Measurements from ENCODE around the gene CPLX1. TPM values are rescaled to one million over a fixed set of nuclear protein-coding genes. Genes with fewer than 3 reads are reported as not detected.
A peak's percentile ranks its signal among the peaks of the same experiment; 100 is the strongest.

Gene CPLX1
- total RNA-seq, 1 donor from 2014 or later: 4.8 TPM

- Histone ChIP-seq H3K36me3 (no peaks in the 10 kb centered on the region), H3K4me3 (no peak overlapping the region), H3K9me3 (replicated peaks) (peaks cover 14% of the 10 kb centered on the region), H3K27ac (replicated peaks) (no peak overlapping the region), H3K4me1 (peaks cover 56% of the 10 kb centered on the region), H3K27me3 (ENCODE audit: low read depth) (peaks cover 45% of the 10 kb centered on the region)
- TF ChIP-seq CTCF (IDR thresholded peaks at IDR 0.05; ENCODE audit: borderline replicate concordance): no peak
- intact Hi-C loops (cut with micrococcal nuclease): no loop called here
- DNase-seq: no peak
Measured at GRCh38 chr4:832108-832507, 6.2 kb upstream of the CPLX1 start.

GRCh38 chr4:831483-831805 lies 5.5 kb upstream of the CPLX1 start:
- Histone ChIP-seq H3K4me3 (peak overlapping the region; percentile 51), H3K9me3 (replicated peaks) (peaks cover 7% of the 10 kb centered on the region), H3K27me3 (ENCODE audit: low read depth) (peaks cover 51% of the 10 kb centered on the region), H3K36me3 (no peaks in the 10 kb centered on the region), H3K4me1 (peaks cover 57% of the 10 kb centered on the region), H3K27ac (replicated peaks) (no peak overlapping the region)
- DNase-seq: no peak
- TF ChIP-seq CTCF (IDR thresholded peaks at IDR 0.05; ENCODE audit: borderline replicate concordance): no peak
- intact Hi-C loops (cut with micrococcal nuclease): no loop called here

- TF ChIP-seq CTCF (IDR thresholded peaks at IDR 0.05; ENCODE audit: borderline replicate concordance): no peak
- Histone ChIP-seq H3K4me3 (peak overlapping the region; percentile 51), H3K27me3 (ENCODE audit: low read depth) (peaks cover 53% of the 10 kb centered on the region), H3K27ac (replicated peaks) (peak overlapping the region; percentile 46), H3K36me3 (no peaks in the 10 kb centered on the region), H3K9me3 (replicated peaks) (peaks cover 1% of the 10 kb centered on the region), H3K4me1 (peaks cover 54% of the 10 kb centered on the region)
- intact Hi-C loops (cut with micrococcal nuclease): no loop called here
- no peak for DNase-seq
Measured at GRCh38 chr4:830601-831482, 4.9 kb upstream of the CPLX1 start.

GRCh38 chr4:829761-830600 lies 4.1 kb upstream of the CPLX1 start:
- H3K36me3 ChIP-seq: no peaks in the 10 kb centered on the region
- peaks cover 62% of the 10 kb centered on the region for H3K27me3 ChIP-seq (ENCODE audit: low read depth)
- intact Hi-C loops (cut with micrococcal nuclease): no loop called here
- no peak for DNase-seq
- H3K27ac ChIP-seq (replicated peaks): no peak overlapping the region
- H3K4me3 ChIP-seq: peak overlapping the region; percentile 51
- H3K9me3 ChIP-seq (replicated peaks): no peaks in the 10 kb centered on the region
- TF ChIP-seq CTCF (IDR thresholded peaks at IDR 0.05; ENCODE audit: borderline replicate concordance): no peak
- H3K4me1 ChIP-seq: peaks cover 54% of the 10 kb centered on the region

GRCh38 chr4:829291-829690 lies 3.4 kb upstream of the CPLX1 start:
- Histone ChIP-seq H3K4me3 (no peak overlapping the region), H3K27ac (replicated peaks) (no peak overlapping the region), H3K36me3 (no peaks in the 10 kb centered on the region), H3K27me3 (ENCODE audit: low read depth) (peaks cover 67% of the 10 kb centered on the region), H3K9me3 (replicated peaks) (no peaks in the 10 kb centered on the region), H3K4me1 (peaks cover 56% of the 10 kb centered on the region)
- no peak for TF ChIP-seq CTCF (IDR thresholded peaks at IDR 0.05; ENCODE audit: borderline replicate concordance)
- intact Hi-C loops (cut with micrococcal nuclease): no loop called here
- DNase-seq: no peak

Data from left ventricle myocardium inferior (tissue), 1 donor.